Nephron progenitor cell (in vitro differentiated cells): ENCODE measurements around the gene KRT222.

Experiments used
- DNase-seq: peaks from one replicate; pipeline ENCODE4 v3.0.0; 2021
- H3K27ac Mint-ChIP-seq: 2 replicates; pipeline ENCODE4 v1.8.0; 2021; ENCODE audit warnings: mild to moderate bottlenecking, moderate library complexity, mixed read lengths
- H3K27me3 Mint-ChIP-seq: 2 replicates; pipeline ENCODE4 v1.8.0; 2021; ENCODE audit warnings: mild to moderate bottlenecking, low read depth, mixed read lengths; ENCODE audit not compliant: poor library complexity
- H3K36me3 Mint-ChIP-seq: 2 replicates; pipeline ENCODE4 v1.8.0; 2021; ENCODE audit warnings: low read depth, mixed read lengths
- H3K4me1 Mint-ChIP-seq: 2 replicates; pipeline ENCODE4 v1.8.0; 2021; ENCODE audit warnings: mixed read lengths
- H3K4me3 Mint-ChIP-seq: 2 replicates; pipeline ENCODE4 v1.8.0; 2021; ENCODE audit warnings: mild to moderate bottlenecking, moderate library complexity, mixed read lengths
- H3K9me3 Mint-ChIP-seq: 2 replicates; pipeline ENCODE4 v1.8.0; 2021; ENCODE audit warnings: mild to moderate bottlenecking, moderate library complexity, mixed read lengths
- TF ChIP-seq, protein P1 (sequence below): fragments of 200-600 bp; sonication (generic); IDR thresholded peaks from 2 replicates; pipeline ENCODE4 v1.5.0; 2021; ENCODE audit warnings: antibody characterized with exemption

KRT222 gene

DNA sequence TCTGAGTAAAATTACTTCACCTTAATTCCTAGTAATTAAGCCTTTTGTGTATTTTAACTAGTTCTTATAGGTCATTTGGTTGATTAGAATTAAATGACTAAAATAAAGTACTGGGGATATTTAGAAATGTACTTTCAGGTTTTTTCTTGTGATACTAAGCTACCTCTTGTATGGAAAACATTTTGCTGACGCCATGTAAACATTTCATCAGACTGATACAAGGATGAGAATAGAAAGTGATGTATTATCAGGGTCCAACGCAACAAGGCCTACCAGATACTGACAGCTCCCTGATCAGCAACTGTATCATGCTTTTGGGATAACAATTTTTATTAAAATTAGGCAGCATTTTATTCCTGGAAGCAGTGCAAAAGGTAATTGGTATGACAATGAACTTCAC is 19.0 kb downstream of the KRT222 start:
- no peak for DNase-seq
- Mint-ChIP-seq H3K4me3 (peak overlapping the region; percentile 92), H3K36me3 (peaks cover 37% of the 10 kb centered on the region), H3K27me3 (no peaks in the 10 kb centered on the region), H3K4me1 (peaks cover 61% of the 10 kb centered on the region), H3K27ac (no peak overlapping the region), H3K9me3 (no peaks in the 10 kb centered on the region)
- TF ChIP-seq, protein P1, sequence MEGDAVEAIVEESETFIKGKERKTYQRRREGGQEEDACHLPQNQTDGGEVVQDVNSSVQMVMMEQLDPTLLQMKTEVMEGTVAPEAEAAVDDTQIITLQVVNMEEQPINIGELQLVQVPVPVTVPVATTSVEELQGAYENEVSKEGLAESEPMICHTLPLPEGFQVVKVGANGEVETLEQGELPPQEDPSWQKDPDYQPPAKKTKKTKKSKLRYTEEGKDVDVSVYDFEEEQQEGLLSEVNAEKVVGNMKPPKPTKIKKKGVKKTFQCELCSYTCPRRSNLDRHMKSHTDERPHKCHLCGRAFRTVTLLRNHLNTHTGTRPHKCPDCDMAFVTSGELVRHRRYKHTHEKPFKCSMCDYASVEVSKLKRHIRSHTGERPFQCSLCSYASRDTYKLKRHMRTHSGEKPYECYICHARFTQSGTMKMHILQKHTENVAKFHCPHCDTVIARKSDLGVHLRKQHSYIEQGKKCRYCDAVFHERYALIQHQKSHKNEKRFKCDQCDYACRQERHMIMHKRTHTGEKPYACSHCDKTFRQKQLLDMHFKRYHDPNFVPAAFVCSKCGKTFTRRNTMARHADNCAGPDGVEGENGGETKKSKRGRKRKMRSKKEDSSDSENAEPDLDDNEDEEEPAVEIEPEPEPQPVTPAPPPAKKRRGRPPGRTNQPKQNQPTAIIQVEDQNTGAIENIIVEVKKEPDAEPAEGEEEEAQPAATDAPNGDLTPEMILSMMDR = no peak

DNA sequence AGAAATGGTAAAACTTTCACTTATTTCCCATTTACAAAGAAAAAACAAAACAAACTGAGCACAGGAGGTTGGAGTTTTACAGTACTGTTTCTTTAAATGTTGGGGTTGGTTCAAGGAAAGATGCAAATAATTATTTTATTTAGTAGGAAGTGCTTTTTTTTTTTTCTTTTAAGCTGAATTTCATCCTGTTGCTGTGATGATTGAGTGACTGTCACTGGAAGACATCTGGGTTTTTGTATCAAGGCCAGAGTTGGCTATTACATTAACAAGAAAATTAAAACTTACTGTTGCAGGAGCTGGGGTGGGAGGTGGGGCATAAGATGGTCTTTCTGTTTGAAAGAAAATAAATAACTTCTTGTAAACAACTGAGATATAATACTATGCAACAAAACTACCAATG is 19.7 kb downstream of the KRT222 start:
- Mint-ChIP-seq H3K36me3 (peaks cover 41% of the 10 kb centered on the region), H3K4me1 (peaks cover 65% of the 10 kb centered on the region), H3K27me3 (no peaks in the 10 kb centered on the region), H3K27ac (peak overlapping the region; percentile 80), H3K9me3 (no peaks in the 10 kb centered on the region), H3K4me3 (peak overlapping the region; percentile 92)
- TF ChIP-seq, protein P1 = no peak
- DNase-seq = no peak

DNA sequence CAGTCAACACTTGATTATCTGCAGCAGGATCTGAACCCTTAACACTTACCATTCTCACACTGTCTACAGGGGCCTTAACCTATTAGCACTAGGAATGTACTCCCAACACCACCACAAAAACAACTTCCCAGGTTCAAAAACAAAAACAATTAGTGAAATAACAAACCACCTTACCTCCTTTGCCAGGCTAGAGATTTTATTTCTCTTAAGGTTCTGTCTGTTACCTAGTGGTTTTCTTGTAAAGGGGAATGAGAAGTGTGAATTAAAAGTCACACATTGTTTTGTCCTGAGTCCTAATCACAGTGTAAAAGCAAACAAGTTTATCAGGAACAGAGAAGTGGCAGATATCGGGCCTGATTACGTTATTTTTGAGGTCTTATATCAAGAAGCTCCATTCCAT is 27.0 kb downstream of the KRT222 start:
- Mint-ChIP-seq H3K4me1 (peaks cover 19% of the 10 kb centered on the region), H3K36me3 (peaks cover 63% of the 10 kb centered on the region), H3K4me3 (no peak overlapping the region)

DNA sequence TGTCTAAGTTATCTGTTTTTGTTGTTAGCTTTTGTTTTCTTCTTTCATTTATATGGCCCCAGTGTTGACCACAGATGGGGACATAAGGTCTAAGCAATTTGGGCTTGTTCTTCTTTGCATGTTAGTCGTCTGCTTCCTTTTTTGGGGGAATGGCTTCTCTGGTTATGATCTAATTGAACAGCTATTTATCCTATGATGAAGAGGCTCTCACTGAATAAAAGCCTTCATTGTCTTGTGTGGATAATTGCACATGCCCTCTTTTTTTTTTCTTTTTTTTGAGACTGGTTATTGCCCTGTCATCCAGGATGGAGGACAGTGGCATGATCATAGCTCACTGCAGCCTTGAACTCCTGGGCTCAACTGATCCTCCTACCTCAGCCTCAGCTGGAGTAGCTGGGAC is 31.1 kb downstream of the KRT222 start:
- TF ChIP-seq, protein P1 = no peak
- Mint-ChIP-seq H3K4me1 (no peaks in the 10 kb centered on the region), H3K27me3 (no peaks in the 10 kb centered on the region), H3K36me3 (peaks cover 77% of the 10 kb centered on the region), H3K27ac (no peak overlapping the region), H3K9me3 (no peaks in the 10 kb centered on the region), H3K4me3 (no peak overlapping the region)
- DNase-seq = no peak

More for the DNA sequence above, 27.0 kb downstream of the KRT222 start:
- no peak overlapping the region for H3K27ac Mint-ChIP-seq
- no peak for DNase-seq
- no peaks in the 10 kb centered on the region for H3K9me3 Mint-ChIP-seq
- TF ChIP-seq, protein P1 = no peak
- no peaks in the 10 kb centered on the region for H3K27me3 Mint-ChIP-seq

DNA sequence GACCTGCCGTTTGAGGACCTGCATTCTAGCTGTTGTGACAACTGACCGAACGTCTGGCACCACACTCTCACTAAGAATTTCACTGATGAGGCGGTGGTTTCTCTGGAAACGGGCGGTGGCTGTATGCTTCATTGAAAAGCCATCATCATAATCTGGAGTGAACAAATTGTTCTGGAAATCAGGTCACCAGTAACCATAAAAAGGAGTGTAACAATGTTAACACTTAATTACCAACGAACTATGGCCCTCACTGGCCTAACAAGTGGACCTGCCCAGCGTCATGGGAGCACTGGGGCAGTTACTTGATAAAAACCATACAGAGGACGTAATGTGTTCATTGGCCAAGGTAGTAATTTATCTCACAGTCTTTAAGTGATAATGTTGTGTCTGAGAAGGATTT is 32.8 kb downstream of the KRT222 start:
- TF ChIP-seq, protein P1 = no peak
- H3K27me3 Mint-ChIP-seq = no peaks in the 10 kb centered on the region
- H3K4me1 Mint-ChIP-seq = no peaks in the 10 kb centered on the region
- H3K36me3 Mint-ChIP-seq = peaks cover 81% of the 10 kb centered on the region
- no peak overlapping the region for H3K4me3 Mint-ChIP-seq
- no peak for DNase-seq
- H3K27ac Mint-ChIP-seq = no peak overlapping the region
- no peaks in the 10 kb centered on the region for H3K9me3 Mint-ChIP-seq

DNA sequence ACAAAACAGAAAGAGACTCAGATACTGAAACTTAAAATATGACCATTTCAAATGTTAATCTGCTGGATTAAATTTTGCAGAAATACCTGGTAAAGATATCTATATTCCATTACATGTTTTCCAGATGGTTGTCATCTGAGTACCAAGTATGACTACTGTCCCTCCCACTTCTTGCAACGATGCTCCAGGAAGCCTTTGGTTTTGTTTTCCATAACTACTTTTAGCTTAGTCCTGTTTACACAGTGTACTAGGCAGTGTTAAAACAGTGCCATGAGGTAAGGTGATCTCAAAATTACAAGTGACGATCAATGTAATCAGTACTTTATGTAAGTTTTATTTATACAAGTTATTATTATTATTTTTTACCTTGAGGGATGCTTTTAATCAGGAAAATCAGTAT is 35.1 kb downstream of the KRT222 start:
- Mint-ChIP-seq H3K27me3 (no peaks in the 10 kb centered on the region), H3K27ac (no peak overlapping the region), H3K4me3 (no peak overlapping the region), H3K36me3 (peaks cover 68% of the 10 kb centered on the region), H3K9me3 (no peaks in the 10 kb centered on the region), H3K4me1 (no peaks in the 10 kb centered on the region)
- no peak for DNase-seq
- TF ChIP-seq, protein P1 = no peak
